ENCODE results near the gene FAM107B. TPM values are rescaled to one million over a fixed set of nuclear protein-coding genes. Genes with fewer than 3 reads are reported as not detected.
"Not testable (repeated sequence)": the region's sequence is repeated elsewhere in the genome, so short reads cannot be mapped to it uniquely, and the experiment has no call there.

FAM107B gene
- total RNA-seq, 1 donor from 2014 or later = 50.9 TPM

- peaks cover 56% of the 10 kb centered on the region for H3K4me1 Mint-ChIP-seq (ENCODE audit: unreplicated experiment)
- H3K36me3 Mint-ChIP-seq = no peaks in the 10 kb centered on the region
- H3K27ac Mint-ChIP-seq = peak overlapping the region; percentile 81
- H3K27me3 Mint-ChIP-seq = no peaks in the 10 kb centered on the region
- no peak for DNase-seq (ENCODE audit: extremely low spot score, unreplicated experiment)
- H3K9me3 Mint-ChIP-seq = no peaks in the 10 kb centered on the region
- H3K4me3 Mint-ChIP-seq = peak overlapping the region; percentile 44
- TF ChIP-seq CTCF (conservative IDR thresholded peaks at IDR 0.05) = no peak
Observed at GRCh38 chr10:14648946-14649345, 125.8 kb downstream of the FAM107B start.

- peaks cover 49% of the 10 kb centered on the region for H3K4me1 Mint-ChIP-seq (ENCODE audit: unreplicated experiment)
- H3K27ac Mint-ChIP-seq = peak overlapping the region; percentile 81
- H3K36me3 Mint-ChIP-seq = no peaks in the 10 kb centered on the region
- H3K9me3 Mint-ChIP-seq = no peaks in the 10 kb centered on the region
- H3K4me3 Mint-ChIP-seq = peak overlapping the region; percentile 44
- DNase-seq (ENCODE audit: extremely low spot score, unreplicated experiment) = no peak
- H3K27me3 Mint-ChIP-seq = no peaks in the 10 kb centered on the region
- no peak for TF ChIP-seq CTCF (conservative IDR thresholded peaks at IDR 0.05)
Observed at GRCh38 chr10:14648005-14648765, 126.5 kb downstream of the FAM107B start.

GRCh38 chr10:14645239-14645960, 129.3 kb downstream of the FAM107B start:
- no peak overlapping the region for H3K4me3 Mint-ChIP-seq
- H3K4me1 Mint-ChIP-seq (ENCODE audit: unreplicated experiment) = peaks cover 33% of the 10 kb centered on the region
- peak overlapping the region; percentile 39 for H3K27ac Mint-ChIP-seq
- peaks cover 8% of the 10 kb centered on the region for H3K9me3 Mint-ChIP-seq
- no peak for DNase-seq (ENCODE audit: extremely low spot score, unreplicated experiment)
- no peaks in the 10 kb centered on the region for H3K36me3 Mint-ChIP-seq
- no peaks in the 10 kb centered on the region for H3K27me3 Mint-ChIP-seq
- no peak for TF ChIP-seq CTCF (conservative IDR thresholded peaks at IDR 0.05)

GRCh38 chr10:14639637-14640036, 135.1 kb downstream of the FAM107B start:
- H3K4me1 Mint-ChIP-seq (ENCODE audit: unreplicated experiment) = no peaks in the 10 kb centered on the region
- DNase-seq (ENCODE audit: extremely low spot score, unreplicated experiment) = no peak
- no peak overlapping the region for H3K4me3 Mint-ChIP-seq
- no peaks in the 10 kb centered on the region for H3K36me3 Mint-ChIP-seq
- no peak for TF ChIP-seq CTCF (conservative IDR thresholded peaks at IDR 0.05)
- peaks cover 8% of the 10 kb centered on the region for H3K9me3 Mint-ChIP-seq
- H3K27ac Mint-ChIP-seq = no peak overlapping the region
- H3K27me3 Mint-ChIP-seq = peaks cover 4% of the 10 kb centered on the region

GRCh38 chr10:14635043-14635710, 139.5 kb downstream of the FAM107B start:
- no peaks in the 10 kb centered on the region for H3K9me3 Mint-ChIP-seq
- H3K4me3 Mint-ChIP-seq = no peak overlapping the region
- no peaks in the 10 kb centered on the region for H3K4me1 Mint-ChIP-seq (ENCODE audit: unreplicated experiment)
- TF ChIP-seq CTCF (conservative IDR thresholded peaks at IDR 0.05) = no peak
- H3K27ac Mint-ChIP-seq = no peak overlapping the region
- no peak for DNase-seq (ENCODE audit: extremely low spot score, unreplicated experiment)
- H3K27me3 Mint-ChIP-seq = peaks cover 4% of the 10 kb centered on the region
- no peaks in the 10 kb centered on the region for H3K36me3 Mint-ChIP-seq

GRCh38 chr10:14634572-14634971, 140.1 kb downstream of the FAM107B start:
- H3K27ac Mint-ChIP-seq; H3K27me3 Mint-ChIP-seq; H3K36me3 Mint-ChIP-seq; DNase-seq (ENCODE audit: extremely low spot score, unreplicated experiment); H3K4me3 Mint-ChIP-seq; H3K9me3 Mint-ChIP-seq; H3K4me1 Mint-ChIP-seq (ENCODE audit: unreplicated experiment): not testable (repeated sequence)

Measured in type B pancreatic cell (in vitro differentiated cells).